SKM-1 (cell line): ENCODE data around the gene CA5B.
"Not testable (repeated sequence)": the region's sequence is repeated elsewhere in the genome, so short reads cannot be mapped to it uniquely, and the experiment has no call there.

Source experiments
- DNase-seq: peaks from one replicate; lab custom pipeline; 2025; ENCODE audit not compliant: unreplicated experiment; lab: John Stamatoyannopoulos, UW

CA5B gene

DNA sequence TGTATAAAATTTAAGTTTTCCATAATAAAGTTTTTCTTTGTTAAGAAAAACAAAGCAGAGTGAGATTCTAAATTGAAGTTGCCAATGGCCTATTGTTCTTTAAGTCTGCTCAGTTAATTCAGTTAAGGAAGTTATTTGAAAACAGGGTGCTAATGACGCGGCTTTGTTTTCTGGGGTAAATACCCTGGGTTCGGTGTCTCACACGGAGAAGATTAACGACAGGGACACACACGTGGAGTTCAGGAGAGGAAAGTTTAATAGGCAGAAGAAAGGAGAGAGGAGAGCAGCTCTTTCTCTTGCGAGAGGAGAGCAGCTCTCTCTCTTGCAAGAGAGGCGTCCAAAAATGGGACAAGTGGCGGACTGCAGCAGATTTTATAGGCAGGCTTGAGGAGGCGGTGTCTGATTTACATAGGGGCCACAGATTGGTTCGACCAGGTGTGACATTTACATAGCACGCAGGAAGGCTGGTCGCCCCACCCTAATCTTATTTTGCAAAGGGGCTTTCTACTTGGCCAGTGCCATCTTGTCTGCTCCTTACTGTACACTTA, 9.6 kb downstream of the CA5B start:
- DNase-seq, result no peak

DNA sequence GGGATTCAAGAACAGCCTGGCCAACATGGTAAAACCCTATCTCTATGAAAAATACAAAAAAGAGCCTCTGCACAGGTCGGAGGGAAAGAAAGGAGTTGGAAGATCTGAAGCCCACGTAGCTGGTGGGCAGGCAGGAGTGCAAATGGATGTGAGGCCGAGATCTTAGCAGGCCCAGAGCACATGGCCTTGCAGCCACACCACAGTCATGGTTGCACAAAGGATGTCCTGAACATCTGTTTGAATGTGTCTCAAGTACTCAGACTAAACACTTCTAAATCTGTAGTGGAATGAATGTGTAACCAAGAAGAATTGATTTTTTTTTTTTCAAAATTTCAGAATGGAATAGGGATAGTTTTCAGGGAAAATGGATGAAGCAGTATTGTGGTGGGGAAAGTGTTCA, 10.8 kb downstream of the CA5B start:
- DNase-seq, result no peak

- no peak for DNase-seq
These were observed 11.9 kb downstream of the CA5B start for GRCh38 chrX:15749642-15750610.

GRCh38 chrX:15750611-15751154, 12.6 kb downstream of the CA5B start:
- DNase-seq, result no peak

- no peak for DNase-seq
These were observed 13.2 kb downstream of the CA5B start for GRCh38 chrX:15751155-15751819.

- no peak for DNase-seq
These were observed 17.0 kb downstream of the CA5B start for GRCh38 chrX:15755091-15755490.

DNA sequence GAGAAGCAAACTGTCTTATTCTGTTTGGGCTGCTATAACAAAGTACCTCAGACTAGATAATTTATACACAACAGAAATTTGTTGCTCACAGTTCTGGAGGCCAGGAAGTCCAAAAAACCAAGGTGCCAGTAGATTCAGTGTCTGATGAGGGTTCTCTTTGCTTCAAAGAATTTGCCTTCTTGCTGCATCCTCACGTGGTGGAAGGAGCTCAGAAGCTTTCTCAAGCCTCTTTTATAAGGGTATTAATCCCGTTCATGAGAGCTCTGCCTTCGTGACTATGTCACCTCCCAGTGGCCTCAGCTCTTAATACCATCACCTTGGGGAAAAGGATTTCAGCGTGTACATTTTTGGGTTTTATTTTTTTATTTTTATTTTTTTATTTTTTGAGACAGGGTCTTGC, 20.1 kb downstream of the CA5B start:
- DNase-seq, result no peak

GRCh38 chrX:15759886-15760285, 21.8 kb downstream of the CA5B start:
- not testable (repeated sequence) for DNase-seq

DNA sequence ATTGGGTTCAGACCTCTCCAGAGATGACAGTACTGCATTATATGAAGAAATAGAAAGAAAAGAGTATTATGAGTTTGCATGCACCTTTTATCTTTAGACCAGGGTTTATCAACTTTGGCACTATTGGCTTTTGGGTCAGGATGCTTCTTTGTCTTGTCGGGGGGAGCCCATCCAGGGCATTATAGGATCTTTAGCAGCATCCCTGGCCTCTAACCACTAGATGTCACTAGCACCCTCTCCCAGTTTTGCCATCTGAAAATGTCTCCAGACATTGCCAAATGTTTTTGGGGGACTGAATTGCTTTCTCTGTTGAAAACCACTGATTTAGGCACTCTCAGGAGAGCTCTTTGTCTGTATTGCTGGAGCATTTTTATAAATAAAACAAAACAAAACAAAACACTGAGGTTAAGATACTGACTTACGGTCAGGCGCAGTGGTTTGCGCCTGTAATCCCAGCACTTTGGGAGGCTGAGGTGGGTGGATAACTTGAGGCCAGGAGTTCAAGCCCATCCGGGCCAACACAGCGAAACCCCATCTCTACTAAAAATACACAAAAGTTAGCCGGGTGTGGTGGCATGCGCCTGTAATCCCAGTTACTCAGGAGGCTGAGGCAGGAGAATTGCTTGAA, 23.6 kb downstream of the CA5B start:
- DNase-seq, result no peak

- no peak for DNase-seq
These were observed 31.4 kb downstream of the CA5B start for GRCh38 chrX:15769300-15769954.

- DNase-seq, result no peak
These were observed 44.1 kb downstream of the CA5B start for GRCh38 chrX:15781961-15782699.

GRCh38 chrX:15785176-15785750, 47.2 kb downstream of the CA5B start:
- DNase-seq, result no peak

DNA sequence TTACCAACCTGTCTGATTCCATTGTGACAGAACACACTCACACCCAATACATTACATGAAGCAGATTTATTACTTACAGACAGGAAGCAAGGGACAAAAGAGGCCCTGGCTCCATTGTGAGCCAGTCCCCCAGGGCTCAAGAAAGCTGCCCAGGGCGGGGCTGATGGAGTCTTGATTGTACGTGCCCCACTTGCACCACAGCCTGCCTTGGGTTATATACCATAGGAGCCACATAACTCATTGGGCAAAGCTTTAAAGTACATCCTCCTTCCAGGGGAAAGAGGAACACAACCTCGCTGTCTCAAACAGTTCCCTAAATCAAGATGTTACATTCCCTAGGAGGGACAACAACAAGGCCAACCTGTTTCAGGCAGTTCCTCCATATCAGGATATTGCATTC, 48.8 kb downstream of the CA5B start:
- DNase-seq, result peak; percentile 6

DNA sequence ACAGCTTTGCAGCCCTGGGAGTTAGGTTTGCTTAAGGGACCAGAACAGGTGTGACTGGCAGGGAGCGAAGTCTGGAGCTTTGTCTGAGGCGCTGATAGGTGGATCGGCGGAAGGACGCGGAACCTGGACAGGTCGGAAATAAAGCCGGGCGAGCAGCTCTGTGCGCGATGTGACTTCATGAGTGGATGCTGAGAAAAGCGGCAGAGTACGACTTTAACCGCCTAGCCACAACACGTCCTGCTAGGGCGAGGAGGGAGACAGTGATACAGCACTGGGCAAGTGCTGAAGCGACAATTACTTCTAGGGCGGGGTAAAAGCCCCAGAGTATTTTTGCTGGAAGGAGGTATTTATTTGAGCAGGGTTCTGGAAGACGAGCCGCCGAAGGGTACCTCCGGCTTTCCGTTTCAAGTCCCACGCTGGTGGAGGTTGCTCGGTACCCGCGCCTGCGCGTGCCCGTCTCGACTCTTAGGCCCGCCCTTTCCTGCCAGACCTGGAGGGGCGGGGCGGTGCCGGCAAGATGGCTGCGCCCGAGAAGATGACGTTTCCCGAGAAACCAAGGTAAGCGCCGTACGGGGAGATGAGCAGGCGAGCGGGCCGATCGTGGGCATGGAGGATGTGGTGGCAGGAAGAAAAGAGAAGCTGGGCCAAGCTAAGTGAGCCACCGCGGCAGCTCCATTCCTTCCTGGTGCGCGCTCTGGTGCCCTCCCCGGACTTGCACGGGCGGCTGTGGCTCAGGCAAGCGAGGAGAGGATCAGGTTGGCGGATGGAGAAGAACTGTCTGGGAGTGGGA, 52.1 kb downstream of the CA5B start, which contains the start of gene ZRSR2:
Gene ZRSR2, plus strand, starts transcription at position 506 of the 790 bp plus-strand sequence. Its CDS starts 12 bp downstream, at position 518.
- peak; percentile 36 for DNase-seq

DNA sequence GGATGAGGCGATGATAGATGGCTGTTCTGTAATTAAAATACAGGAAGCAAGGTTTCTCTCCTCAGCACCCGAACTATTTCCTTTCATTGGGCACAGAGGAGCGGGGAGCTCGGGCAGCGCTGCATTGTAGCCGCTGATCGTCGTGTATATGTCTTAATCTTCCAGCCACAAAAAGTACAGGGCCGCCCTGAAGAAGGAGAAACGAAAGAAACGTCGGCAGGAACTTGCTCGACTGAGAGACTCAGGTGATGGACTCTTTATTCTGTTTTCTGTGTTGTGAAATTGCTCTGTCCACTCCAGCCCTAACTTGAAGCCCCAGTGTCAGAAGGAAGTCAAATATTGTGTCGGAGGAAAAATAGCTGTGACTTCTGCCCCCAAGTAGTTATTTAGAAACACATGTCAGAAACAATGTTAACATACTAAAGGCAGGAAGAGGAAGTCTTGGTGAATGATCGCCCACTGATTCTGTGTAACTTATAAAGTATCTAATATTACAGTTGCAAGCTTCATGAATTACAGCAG, 52.8 kb downstream of the CA5B start:
- DNase-seq, result peak; percentile 4

- DNase-seq, result no peak
These were observed 59.6 kb downstream of the CA5B start for GRCh38 chrX:15797707-15798106.

DNA sequence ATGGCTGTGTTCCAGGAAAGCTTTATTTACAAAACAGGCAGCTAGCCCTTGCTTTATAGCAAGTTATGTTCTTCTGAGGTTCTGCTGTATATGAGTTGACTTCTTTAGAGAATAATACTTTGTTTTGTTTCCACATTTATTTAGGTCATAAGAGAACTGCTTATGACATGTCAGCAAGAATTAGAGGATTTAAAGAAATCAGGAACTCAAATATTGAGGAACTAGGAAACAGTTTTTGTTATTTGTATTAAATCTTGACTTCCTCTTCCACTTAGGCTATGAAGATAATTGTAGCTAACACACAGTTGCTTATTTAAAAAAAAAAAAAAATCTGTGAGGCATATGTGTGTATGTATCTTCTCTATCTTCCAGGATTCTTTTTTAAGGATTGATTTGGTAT, 66.5 kb downstream of the CA5B start:
- no peak for DNase-seq

- no peak for DNase-seq
These were observed 70.2 kb downstream of the CA5B start for GRCh38 chrX:15808254-15808653.
